SK-N-SH (cell line): ENCODE measurements around the gene C12orf56. TPM values are rescaled to one million over a fixed set of nuclear protein-coding genes. Genes with fewer than 3 reads are reported as not detected.
"Not testable (repeated sequence)": the region's sequence is repeated elsewhere in the genome, so short reads cannot be mapped to it uniquely, and the experiment has no call there.

Source experiments
- CTCF ChIA-PET: fragments of 300-600, 350-600 bp; formaldehyde crosslinking; extraction: SDS; loops from one replicate; lab custom pipeline; 2021; lab: Yijun Ruan, JAX
- POLR2A ChIA-PET: fragments of 350-600 bp; sonication (Branson Sonifier 250); formaldehyde crosslinking; extraction: SDS; loops from one replicate; lab custom pipeline; 2020; ENCODE audit warnings: antibody characterized with exemption, inconsistent platforms; lab: Yijun Ruan, JAX
- DNase-seq: peaks from one replicate; pipeline ENCODE4 v3.0.0; 2012
- H2AFZ ChIP-seq: fragments of 200-600 bp; sonication (generic); 2 replicates; pipeline ENCODE4 v1.8.1; 2016; ENCODE audit warnings: antibody characterized with exemption, mild to moderate bottlenecking, low read depth
- H3F3A ChIP-seq: fragments of 200-600 bp; sonication (generic); replicated peaks from 2 replicates; pipeline ENCODE3; 2016; ENCODE audit warnings: antibody characterized with exemption, mild to moderate bottlenecking; ENCODE audit not compliant: insufficient read depth
- H3K27ac ChIP-seq, 2 experiments: fragments of 200-500 bp in 1 of 2; fragments of 200-600 bp in 1 of 2; sonication (Bioruptor generic) in 1 of 2; sonication (generic), shearing (Covaris generic) in 1 of 2; 2 replicates each; pipeline versions ENCODE4 v1.5.1 to v1.6.1; 2014 to 2016; ENCODE audit warnings: low read depth in 2 of 2, inconsistent platforms in 1 of 2, low read length in 1 of 2, mild to moderate bottlenecking in 1 of 2, mixed read lengths in 1 of 2
- H3K27me3 ChIP-seq: fragments of 200-600 bp; sonication (generic), shearing (Covaris generic); 2 replicates; pipeline ENCODE4 v1.6.1; 2016; ENCODE audit warnings: mixed run types; ENCODE audit not compliant: insufficient read depth
- H3K36me3 ChIP-seq, 2 experiments: fragments of 200-500 bp in 1 of 2; fragments of 200-600 bp in 1 of 2; sonication (Bioruptor generic) in 1 of 2; sonication (generic) in 1 of 2; replicated peaks in 1 of 2; 2 replicates each; pipeline versions ENCODE3 to v1.5.1; 2014 to 2016; ENCODE audit warnings: low read length in 1 of 2, mild to moderate bottlenecking in 1 of 2; ENCODE audit not compliant: insufficient read depth in 2 of 2, control insufficient read depth in 1 of 2
- H3K4me1 ChIP-seq, 2 experiments: fragments of 200-500 bp in 1 of 2; fragments of 200-600 bp in 1 of 2; sonication (Bioruptor generic) in 1 of 2; sonication (generic), shearing (Covaris generic) in 1 of 2; 2 replicates each; pipeline versions ENCODE4 v1.5.1 to v1.6.1; 2014 to 2016; ENCODE audit warnings: low read depth in 1 of 2, low read length in 1 of 2, mixed run types in 1 of 2; ENCODE audit not compliant: insufficient read depth in 2 of 2, control insufficient read depth in 1 of 2
- H3K4me2 ChIP-seq: fragments of 200-600 bp; sonication (generic), shearing (Covaris generic); 2 replicates; pipeline ENCODE4 v1.6.1; 2017; ENCODE audit warnings: mixed run types
- H3K4me3 ChIP-seq, 2 experiments: fragments of 200-500 bp in 1 of 2; fragments of 200-600 bp in 1 of 2; sonication (Bioruptor generic) in 1 of 2; sonication (generic), shearing (Covaris generic) in 1 of 2; 2 replicates each; pipeline versions ENCODE4 v1.5.1 to v1.8.1; 2014 to 2016; ENCODE audit warnings: low read depth in 2 of 2, inconsistent platforms in 1 of 2, low read length in 1 of 2, mild to moderate bottlenecking in 1 of 2, mixed read lengths in 1 of 2, moderate library complexity in 1 of 2
- H3K79me2 ChIP-seq: fragments of 200-600 bp; sonication (generic); 2 replicates; pipeline ENCODE4 v1.8.1; 2017; ENCODE audit warnings: mild to moderate bottlenecking; ENCODE audit not compliant: insufficient read depth
- H3K9ac ChIP-seq: fragments of 200-600 bp; sonication (generic); 2 replicates; pipeline ENCODE4 v1.6.1; 2017; ENCODE audit warnings: mixed run types
- H3K9me2 ChIP-seq: fragments of 200-600 bp; sonication (generic); 2 replicates; pipeline ENCODE4 v1.6.1; 2017; ENCODE audit warnings: mixed run types
- H3K9me3 ChIP-seq: fragments of 200-600 bp; sonication (generic); 2 replicates; pipeline ENCODE4 v1.6.1; 2017; ENCODE audit warnings: mixed run types, mild to moderate bottlenecking, moderate library complexity
- H4K20me1 ChIP-seq: fragments of 200-600 bp; sonication (generic); 2 replicates; pipeline ENCODE4 v1.6.1; 2017; ENCODE audit warnings: mild to moderate bottlenecking, mixed run types; ENCODE audit not compliant: insufficient read depth
- EP300 ChIP-seq, 2 experiments: IDR thresholded peaks; 2 replicates each; pipeline versions ENCODE4 v1.4.0 to v1.6.1; 2012; ENCODE audit warnings: borderline replicate concordance in 1 of 2, low read depth in 1 of 2, low read length in 1 of 2
- GATA2 ChIP-seq: sonication (generic); formaldehyde crosslinking; IDR thresholded peaks from 2 replicates; pipeline ENCODE4 v1.5.0; 2020; ENCODE audit warnings: mild to moderate bottlenecking, missing genetic modification reagents
- MEF2A ChIP-seq: IDR thresholded peaks from 2 replicates; pipeline ENCODE4 v1.4.0; 2012; ENCODE audit warnings: low read depth, borderline replicate concordance
- NFIC ChIP-seq: IDR thresholded peaks from 2 replicates; pipeline ENCODE4 v1.4.0; 2012; ENCODE audit warnings: borderline replicate concordance
- POLR2AphosphoS5 ChIP-seq: IDR thresholded peaks from 2 replicates; pipeline ENCODE4 v1.6.1; 2012; ENCODE audit warnings: low read depth, low read length
- RCOR1 ChIP-seq: fragments of 150-350 bp; IDR thresholded peaks from 2 replicates; pipeline ENCODE4 v1.6.1; 2017; ENCODE audit warnings: antibody characterized with exemption, low read length
- RFX5 ChIP-seq: IDR thresholded peaks from 2 replicates; pipeline ENCODE4 v1.6.1; 2012; ENCODE audit warnings: mild to moderate bottlenecking, improper control_type of control experiment, low read length
- SIN3A ChIP-seq: IDR thresholded peaks from 2 replicates; pipeline ENCODE4 v1.6.1; 2012; ENCODE audit warnings: low read depth, mild to moderate bottlenecking, low read length, moderate library complexity, borderline replicate concordance
- TAF1 ChIP-seq: IDR thresholded peaks from 2 replicates; pipeline ENCODE4 v1.6.1; 2012; ENCODE audit warnings: low read depth, mild to moderate bottlenecking, low read length, moderate library complexity, borderline replicate concordance
- TCF12 ChIP-seq: IDR thresholded peaks from 2 replicates; pipeline ENCODE4 v1.4.0; 2012
- WGBS: methylation state at CpG from one replicate; pipeline ENCODE4 v1.1.6; 2017; ENCODE audit warnings: low lambda C conversion rate; 5-methylcytosine and 5-hydroxymethylcytosine counted together
- polyA plus RNA-seq, 3 experiments: library from polyadenylated mRNA; depleted of rRNA; stranded (reverse); fragments of >200 nt; gene quantifications; 2 replicates each; pipeline ENCODE4 v1.2.3, GENCODE V29; 2012
- TF ChIP-seq, protein P1 (sequence below): fragments of 150-350 bp; IDR thresholded peaks from 2 replicates; pipeline ENCODE4 v1.6.1; 2017; ENCODE audit warnings: antibody characterized with exemption, low read length, low read depth, borderline replicate concordance
- TF ChIP-seq, protein P2 (sequence below): IDR thresholded peaks from 2 replicates; pipeline ENCODE4; 2012

Gene C12orf56
- polyA plus RNA-seq, 1 of the 3 experiments (the other 2 are of a cell fraction) = not detected

DNA sequence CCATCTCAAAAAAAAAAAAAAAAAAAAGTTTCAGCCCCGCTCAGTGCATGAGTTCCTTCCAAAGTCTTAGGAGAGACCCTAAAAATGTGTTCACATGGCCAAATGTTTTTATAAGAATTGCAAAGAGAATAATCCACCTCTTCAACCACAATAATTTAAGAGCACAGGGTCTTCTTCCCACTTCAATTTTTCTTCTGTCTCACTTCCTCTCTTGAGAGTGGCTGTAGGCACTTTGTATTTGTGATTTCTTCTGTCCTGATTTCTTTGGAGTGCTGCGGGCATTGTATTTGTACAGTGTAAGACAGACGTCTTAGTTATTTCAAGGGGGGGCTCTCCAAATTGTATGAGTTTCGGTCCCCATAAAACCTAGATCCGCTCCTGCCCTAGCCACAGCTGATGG, 58.3 kb downstream of the C12orf56 start:
- ChIA-PET POLR2A (no interaction called here), CTCF (no interaction called here)
- Histone ChIP-seq H3K9ac (no peak overlapping the region), H3K27me3 (no peaks in the 10 kb centered on the region), H3K27ac (no peak overlapping the region), H2AFZ (no peak overlapping the region), H3K4me1 (no peaks in the 10 kb centered on the region), H4K20me1 (no peaks in the 10 kb centered on the region), H3K4me2 (no peak overlapping the region), H3K9me3 (no peaks in the 10 kb centered on the region), H3K79me2 (no peaks in the 10 kb centered on the region), H3F3A (no peaks in the 10 kb centered on the region), H3K9me2 (no peaks in the 10 kb centered on the region), H3K36me3 (no peaks in the 10 kb centered on the region), H3K4me3 (no peak overlapping the region)
- TF ChIP-seq RFX5 (no peak), POLR2AphosphoS5 (no peak), RCOR1 (no peak), GATA2 (CRISPR knock-in tag) (no peak), TCF12 (no peak), TAF1 (no peak), EP300 (IDR thresholded peaks at IDR 0.05; ENCODE audit: borderline replicate concordance in 1 of 2, low read depth in 1 of 2, low read length in 1 of 2) (no peak), NFIC (no peak), SIN3A (no peak), MEF2A (no peak)
- TF ChIP-seq, protein P1, sequence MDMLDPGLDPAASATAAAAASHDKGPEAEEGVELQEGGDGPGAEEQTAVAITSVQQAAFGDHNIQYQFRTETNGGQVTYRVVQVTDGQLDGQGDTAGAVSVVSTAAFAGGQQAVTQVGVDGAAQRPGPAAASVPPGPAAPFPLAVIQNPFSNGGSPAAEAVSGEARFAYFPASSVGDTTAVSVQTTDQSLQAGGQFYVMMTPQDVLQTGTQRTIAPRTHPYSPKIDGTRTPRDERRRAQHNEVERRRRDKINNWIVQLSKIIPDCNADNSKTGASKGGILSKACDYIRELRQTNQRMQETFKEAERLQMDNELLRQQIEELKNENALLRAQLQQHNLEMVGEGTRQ = no peak
- TF ChIP-seq, protein P2, sequence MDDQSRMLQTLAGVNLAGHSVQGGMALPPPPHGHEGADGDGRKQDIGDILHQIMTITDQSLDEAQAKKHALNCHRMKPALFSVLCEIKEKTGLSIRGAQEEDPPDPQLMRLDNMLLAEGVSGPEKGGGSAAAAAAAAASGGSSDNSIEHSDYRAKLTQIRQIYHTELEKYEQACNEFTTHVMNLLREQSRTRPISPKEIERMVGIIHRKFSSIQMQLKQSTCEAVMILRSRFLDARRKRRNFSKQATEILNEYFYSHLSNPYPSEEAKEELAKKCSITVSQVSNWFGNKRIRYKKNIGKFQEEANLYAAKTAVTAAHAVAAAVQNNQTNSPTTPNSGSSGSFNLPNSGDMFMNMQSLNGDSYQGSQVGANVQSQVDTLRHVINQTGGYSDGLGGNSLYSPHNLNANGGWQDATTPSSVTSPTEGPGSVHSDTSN = no peak
- 61% methylated on average over 5 of the region's 5 CpGs for WGBS
- DNase-seq = no peak

DNA sequence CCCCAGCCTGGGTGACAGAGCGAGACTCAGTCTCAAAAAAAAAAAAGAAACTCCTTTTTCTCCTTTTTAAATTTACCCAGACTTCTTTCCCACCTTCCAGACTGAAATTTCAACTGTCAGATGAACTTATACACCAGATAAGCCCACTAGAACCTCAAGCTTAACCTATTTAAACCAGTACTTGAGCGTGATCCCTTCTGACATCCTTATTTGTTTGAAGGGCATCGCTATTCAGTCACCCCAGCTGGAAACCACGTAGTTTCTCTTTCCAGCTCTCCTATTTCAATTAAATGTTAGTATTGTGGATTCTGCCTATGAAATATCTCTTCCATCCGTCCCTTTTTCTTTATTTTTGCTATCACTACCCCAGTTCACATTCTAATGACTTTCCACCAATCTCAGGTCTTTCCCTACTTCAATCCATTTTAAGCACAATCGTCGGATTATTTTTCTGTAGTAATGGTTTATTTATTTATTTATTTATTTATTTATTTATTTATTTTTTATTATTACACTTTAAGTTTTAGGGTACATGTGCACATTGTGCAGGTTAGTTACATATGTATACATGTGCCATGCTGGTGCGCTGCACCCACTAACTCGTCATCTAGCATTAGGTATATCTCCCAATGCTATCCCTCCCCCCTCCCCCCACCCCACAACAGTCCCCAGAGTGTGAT, 61.4 kb downstream of the C12orf56 start:
- POLR2A ChIA-PET, H3K4me2 ChIP-seq, H3K9me2 ChIP-seq, H3K27me3 ChIP-seq, H3K4me3 ChIP-seq, H2AFZ ChIP-seq, H3K9me3 ChIP-seq, H3K79me2 ChIP-seq, DNase-seq, H3K27ac ChIP-seq, H3F3A ChIP-seq, H4K20me1 ChIP-seq, H3K4me1 ChIP-seq, H3K9ac ChIP-seq, CTCF ChIA-PET, H3K36me3 ChIP-seq: not testable (repeated sequence)
- 65% methylated on average over 9 of the region's 9 CpGs for WGBS
